Right atrium auricular region (tissue), 2 donors: Measurements from ENCODE around the gene NTN5. TPM values are rescaled to one million over a fixed set of nuclear protein-coding genes. Genes with fewer than 3 reads are reported as not detected.

ENCODE experiments used
- total RNA-seq, 2 donors: library from RNA; depleted of rRNA; stranded (reverse); fragments of >200 nt; gene quantifications; one replicate each; pipeline ENCODE4 v1.1.0, GENCODE V29; 2016

NTN5 gene
- total RNA-seq, 2 donors from 2014 or later = 0.16 TPM; not detected in 1

Other genes starting within 250 kb of the NTN5 start
- 10 to 100 TPM; 10.8 to 19.8 TPM for gene GRWD1, start 227.0 kb downstream of the NTN5 start, total RNA-seq
- gene KCNJ14, start 217.4 kb downstream of the NTN5 start, total RNA-seq = under 1 TPM; 0.26 to 0.31 TPM
- 10 to 100 TPM; 13.3 to 22.5 TPM for gene CYTH2, start 203.6 kb downstream of the NTN5 start, total RNA-seq
- gene LMTK3, start 161.2 kb downstream of the NTN5 start, total RNA-seq = 1 to 10 TPM; 1.3 to 1.6 TPM
- not detected for gene SULT2B1, start 120.8 kb downstream of the NTN5 start, total RNA-seq
- gene SPACA4, start 66.3 kb downstream of the NTN5 start, total RNA-seq = not detected
- not detected for gene FAM83E, start 57.9 kb downstream of the NTN5 start, total RNA-seq
- gene RPL18, start 53.8 kb downstream of the NTN5 start, total RNA-seq = 1,000 to 10,000 TPM in 1 of 2 donors, 100 to 1,000 TPM in 1; 846 to 1,334 TPM
- 1 to 10 TPM; 6.2 to 8.0 TPM for gene SPHK2, start 53.5 kb downstream of the NTN5 start, total RNA-seq
- 1 to 10 TPM; 2.8 to 5.9 TPM for gene DBP, start 35.6 kb downstream of the NTN5 start, total RNA-seq
- 10 to 100 TPM in 1 of 2 donors, 1 to 10 TPM in 1; 3.4 to 13.3 TPM for gene CA11, start 26.8 kb downstream of the NTN5 start, total RNA-seq
- not detected for gene FUT2, start 23.0 kb upstream of the NTN5 start, total RNA-seq
- gene MAMSTR, start 46.7 kb upstream of the NTN5 start, total RNA-seq = 1 to 10 TPM in 1 of 2 donors, under 1 TPM in 1; 0.70 to 2.4 TPM
- 10 to 100 TPM; 13.6 to 22.9 TPM for gene RASIP1, start 67.6 kb upstream of the NTN5 start, total RNA-seq
- not detected for gene IZUMO1, start 73.9 kb upstream of the NTN5 start, total RNA-seq
- gene FUT1, start 79.6 kb upstream of the NTN5 start, total RNA-seq = 1 to 10 TPM; 3.1 to 3.3 TPM
- gene FGF21, start 82.5 kb upstream of the NTN5 start, total RNA-seq = not detected
- gene BCAT2, start 138.0 kb upstream of the NTN5 start, total RNA-seq = 10 to 100 TPM; 32.3 to 37.5 TPM
- gene HSD17B14, start 163.5 kb upstream of the NTN5 start, total RNA-seq = 1 to 10 TPM; 3.7 to 6.3 TPM
- gene PLEKHA4, start 195.6 kb upstream of the NTN5 start, total RNA-seq = 10 to 100 TPM; 22.4 to 25.1 TPM
- gene PPP1R15A, start 199.4 kb upstream of the NTN5 start, total RNA-seq = 10 to 100 TPM; 55.0 to 97.6 TPM
- not detected for gene TULP2, start 225.7 kb upstream of the NTN5 start, total RNA-seq
- 100 to 1,000 TPM; 347 to 411 TPM for gene NUCB1, start 227.3 kb upstream of the NTN5 start, total RNA-seq